Parathyroid adenoma (tissue), 2 donors: ENCODE measurements around the gene MAPK8IP3.

ENCODE experiments used
- H2AFZ ChIP-seq: fragments of 300-600 bp; sonication (generic); one replicate; pipeline ENCODE4 v1.7.0; 2017; ENCODE audit warnings: antibody characterized with exemption, mild to moderate bottlenecking
- H3K27ac ChIP-seq: fragments of 300-600 bp; sonication (generic); one replicate; pipeline ENCODE4 v1.7.0; 2017
- H3K27me3 ChIP-seq: fragments of 300-600 bp; sonication (generic); one replicate; pipeline ENCODE4 v1.7.0; 2017; ENCODE audit warnings: low read length; ENCODE audit not compliant: control insufficient read depth, insufficient read depth
- H3K36me3 ChIP-seq: fragments of 300-600 bp; sonication (generic); one replicate; pipeline ENCODE4 v1.7.0; 2017; ENCODE audit warnings: low read length; ENCODE audit not compliant: control insufficient read depth, insufficient read depth
- H3K4me1 ChIP-seq: fragments of 300-600 bp; sonication (generic); one replicate; pipeline ENCODE4 v1.7.0; 2017; ENCODE audit warnings: control low read depth
- H3K4me2 ChIP-seq: fragments of 300-600 bp; sonication (generic); one replicate; pipeline ENCODE4 v1.7.0; 2017; ENCODE audit warnings: low read length
- H3K4me3 ChIP-seq: fragments of 300-600 bp; sonication (generic); one replicate; pipeline ENCODE4 v1.7.0; 2017; ENCODE audit warnings: low read depth, low read length
- H3K79me2 ChIP-seq: fragments of 300-600 bp; sonication (generic); one replicate; pipeline ENCODE4 v1.7.0; 2017; ENCODE audit warnings: control low read depth
- H3K9ac ChIP-seq: fragments of 300-600 bp; sonication (generic); one replicate; pipeline ENCODE4 v1.7.0; 2017; ENCODE audit warnings: mild to moderate bottlenecking
- H3K9me3 ChIP-seq: fragments of 300-600 bp; sonication (generic); one replicate; pipeline ENCODE4 v1.7.0; 2017; ENCODE audit warnings: low read length; ENCODE audit not compliant: control insufficient read depth
- CTCF ChIP-seq: fragments of 300-600 bp; sonication (generic); IDR thresholded peaks from one replicate; pipeline ENCODE4 v1.7.0; 2017; ENCODE audit warnings: antibody characterized with exemption, mild to moderate bottlenecking
- donor health status: primary hyperparathyroidism.

MAPK8IP3 gene

GRCh38 chr16:1766701-1767100, 60.7 kb downstream of the MAPK8IP3 start:
- Histone ChIP-seq H2AFZ (no peak overlapping the region), H3K79me2 (no peaks in the 10 kb centered on the region), H3K4me1 (peaks cover 2% of the 10 kb centered on the region), H3K36me3 (no peaks in the 10 kb centered on the region), H3K4me2 (no peak overlapping the region), H3K4me3 (no peak overlapping the region), H3K27ac (no peak overlapping the region), H3K27me3 (no peaks in the 10 kb centered on the region), H3K9me3 (no peaks in the 10 kb centered on the region), H3K9ac (no peak overlapping the region)
- no peak for TF ChIP-seq CTCF

GRCh38 chr16:1767116-1767994, 61.4 kb downstream of the MAPK8IP3 start:
- Histone ChIP-seq H3K9me3 (no peaks in the 10 kb centered on the region), H3K36me3 (no peaks in the 10 kb centered on the region), H3K79me2 (no peaks in the 10 kb centered on the region), H3K27me3 (no peaks in the 10 kb centered on the region), H3K4me3 (no peak overlapping the region), H2AFZ (no peak overlapping the region), H3K4me1 (peaks cover 2% of the 10 kb centered on the region), H3K9ac (no peak overlapping the region), H3K27ac (no peak overlapping the region), H3K4me2 (no peak overlapping the region)
- no peak for TF ChIP-seq CTCF

- Histone ChIP-seq H3K4me3 (no peak overlapping the region), H3K4me1 (peaks cover 2% of the 10 kb centered on the region), H3K27ac (no peak overlapping the region), H3K4me2 (no peak overlapping the region), H3K36me3 (no peaks in the 10 kb centered on the region), H3K9me3 (no peaks in the 10 kb centered on the region), H2AFZ (no peak overlapping the region), H3K9ac (no peak overlapping the region), H3K27me3 (no peaks in the 10 kb centered on the region), H3K79me2 (no peaks in the 10 kb centered on the region)
- TF ChIP-seq CTCF, result no peak
Observed at GRCh38 chr16:1768061-1768766, 62.2 kb downstream of the MAPK8IP3 start.

- Histone ChIP-seq H3K4me1 (peaks cover 2% of the 10 kb centered on the region), H3K27ac (no peak overlapping the region), H3K27me3 (no peaks in the 10 kb centered on the region), H3K9me3 (no peaks in the 10 kb centered on the region), H3K9ac (no peak overlapping the region), H2AFZ (no peak overlapping the region), H3K79me2 (no peaks in the 10 kb centered on the region), H3K36me3 (no peaks in the 10 kb centered on the region), H3K4me2 (no peak overlapping the region), H3K4me3 (no peak overlapping the region)
- TF ChIP-seq CTCF, result no peak
Observed at GRCh38 chr16:1768767-1769401, 62.9 kb downstream of the MAPK8IP3 start.
